Fibroblast of skin of back (primary cell): ENCODE measurements around the gene GCNT3. TPM values are rescaled to one million over a fixed set of nuclear protein-coding genes. Genes with fewer than 3 reads are reported as not detected.

Experiments used
- DNase-seq: peaks from one replicate; pipeline ENCODE4 v3.0.0-alpha.2; 2013
- polyA plus RNA-seq, 2 experiments: library from polyadenylated mRNA; unstranded; fragments of 120-200 nt; gene quantifications; one replicate each; pipeline ENCODE4 v1.2.1, GENCODE V29; 2013; ENCODE audit not compliant: insufficient read length in 2 of 2

Gene GCNT3
- 0.10 TPM for polyA plus RNA-seq (2013, experiment 1 of 2; ENCODE audit: insufficient read length)
- 0.22 TPM for polyA plus RNA-seq (2013, experiment 2 of 2; ENCODE audit: insufficient read length)

GRCh38 chr15:59611276-59612260 is at the start of gene GCNT3:
GCNT3 (plus strand) TSS chr15:59611783; CDS start chr15:59618239, 6,456 bp downstream.
- peak; percentile 29 for DNase-seq

DNA sequence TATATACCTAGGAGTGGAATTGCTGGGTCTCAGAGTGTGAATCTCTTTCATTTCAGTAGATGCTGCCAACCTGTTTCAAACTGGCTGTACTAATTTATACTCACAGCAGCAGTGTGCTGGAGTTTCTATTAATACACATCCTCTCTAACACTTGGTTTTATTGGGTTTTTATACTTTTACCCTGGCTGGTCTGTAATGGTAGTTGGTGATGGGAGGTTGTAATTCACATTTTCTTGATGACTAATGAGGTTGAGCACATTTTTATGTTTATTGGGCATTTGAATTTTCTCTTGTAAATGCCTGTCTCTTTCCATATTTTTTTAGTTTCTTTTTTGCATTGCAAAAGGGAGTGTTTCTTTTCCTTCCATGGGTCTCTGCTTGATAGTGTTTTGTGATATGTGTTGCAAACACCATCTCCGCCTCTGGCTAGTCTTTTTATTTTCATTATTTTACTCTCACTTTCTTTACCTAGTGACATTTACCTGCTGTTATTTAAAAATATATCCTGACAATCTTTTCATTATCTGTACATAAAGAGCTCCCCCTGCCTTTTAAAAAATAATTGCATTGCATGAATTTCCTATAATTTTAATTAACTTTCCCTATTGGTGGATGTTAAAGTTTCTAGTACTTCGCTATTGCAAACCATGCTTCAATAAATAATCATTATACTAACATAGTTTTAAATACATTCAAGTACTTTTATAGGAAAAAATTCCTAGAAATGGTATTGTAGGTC is 49.0 kb upstream of the GCNT3 start:
- DNase-seq, result no peak

- DNase-seq, result no peak
Observed at GRCh38 chr15:59565299-59565698, 46.3 kb upstream of the GCNT3 start.

DNA sequence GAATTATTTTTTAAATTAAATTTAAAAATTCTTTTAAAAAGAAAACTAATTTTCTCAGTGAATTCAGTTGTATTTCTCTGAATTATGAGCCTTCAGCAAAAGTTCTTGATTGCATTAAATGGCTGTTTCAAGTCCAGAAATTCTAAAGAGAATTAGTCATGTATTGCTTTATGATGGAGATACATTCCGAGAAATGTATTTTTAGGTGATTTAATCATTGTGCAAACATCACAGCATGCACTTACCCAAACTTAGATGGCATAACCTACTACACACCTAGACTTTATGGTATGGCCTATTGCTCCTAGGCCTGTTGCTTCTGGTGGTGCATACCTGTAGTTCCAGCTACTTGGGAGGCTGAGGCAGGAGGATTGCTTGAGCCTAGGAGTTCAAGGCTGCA is 44.3 kb upstream of the GCNT3 start:
- peak; percentile 17 for DNase-seq

GRCh38 chr15:59569477-59569876 is 42.1 kb upstream of the GCNT3 start:
- no peak for DNase-seq

- peak; percentile 4 for DNase-seq
Observed at GRCh38 chr15:59570315-59570714, 41.3 kb upstream of the GCNT3 start.

- no peak for DNase-seq
Observed at GRCh38 chr15:59571606-59572005, 40.0 kb upstream of the GCNT3 start.

GRCh38 chr15:59583088-59583487 is 28.5 kb upstream of the GCNT3 start:
- no peak for DNase-seq

DNA sequence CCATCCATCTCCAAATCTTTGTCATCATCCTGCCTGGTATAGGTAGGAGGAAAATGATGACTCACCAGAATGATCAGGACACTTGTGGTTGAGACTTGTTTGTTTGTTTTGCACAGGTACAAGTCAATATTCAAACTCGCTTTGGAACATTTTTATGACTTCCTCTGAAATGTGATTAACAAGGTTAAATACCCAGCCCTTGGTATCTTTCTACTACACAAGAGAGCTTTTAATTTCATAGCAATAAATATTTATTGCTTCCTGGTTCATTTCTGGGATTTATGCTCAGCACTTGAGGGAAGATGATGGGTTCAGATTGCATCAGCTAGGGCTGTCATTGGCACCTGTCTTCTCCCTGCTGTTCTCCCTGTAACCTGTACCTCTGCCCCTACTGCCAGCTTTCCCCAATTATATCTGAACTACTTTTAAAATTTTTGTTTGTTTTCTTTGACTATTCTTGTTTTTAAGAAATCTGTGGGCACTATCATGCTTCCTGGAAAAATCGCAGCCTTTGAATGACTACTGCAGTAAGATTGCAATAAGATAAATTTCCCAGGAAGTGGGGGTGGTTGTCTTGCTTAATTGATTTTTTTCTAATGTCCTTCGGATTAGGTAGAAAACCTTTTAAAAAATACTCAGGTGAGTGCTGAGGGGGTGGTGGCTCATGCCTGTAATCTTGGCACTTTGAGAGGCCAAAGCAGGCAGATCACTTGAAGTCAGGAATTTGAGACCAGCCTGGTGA is 24.3 kb upstream of the GCNT3 start:
- no peak for DNase-seq

- DNase-seq, result no peak
Observed at GRCh38 chr15:59590027-59590426, 21.6 kb upstream of the GCNT3 start.

GRCh38 chr15:59591356-59591755 is 20.2 kb upstream of the GCNT3 start:
- no peak for DNase-seq

GRCh38 chr15:59594493-59594942 is 17.1 kb upstream of the GCNT3 start:
- peak; percentile 16 for DNase-seq

DNA sequence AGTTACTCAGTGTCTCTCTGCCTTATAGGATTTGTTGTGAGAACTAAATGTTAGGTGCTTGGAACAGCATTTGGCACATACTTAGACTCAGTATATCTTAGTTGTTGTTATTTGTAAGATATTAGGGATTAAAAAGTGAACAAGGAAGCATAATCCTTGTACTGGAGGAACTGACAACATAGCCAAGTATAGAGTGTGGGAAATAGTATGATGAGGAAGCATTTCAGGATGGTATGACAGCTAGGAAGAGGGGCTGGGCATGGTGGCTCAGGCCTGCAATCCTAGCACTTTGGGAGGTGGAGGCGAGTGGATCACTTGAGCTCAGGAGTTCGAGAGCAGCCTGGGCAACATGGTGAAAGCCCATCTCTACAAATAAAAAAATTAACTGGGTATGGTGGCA is 16.6 kb upstream of the GCNT3 start:
- DNase-seq, result no peak

- DNase-seq, result no peak
Observed at GRCh38 chr15:59595434-59595915, 16.1 kb upstream of the GCNT3 start.

GRCh38 chr15:59596640-59597039 is 14.9 kb upstream of the GCNT3 start:
- DNase-seq, result no peak

- no peak for DNase-seq
Observed at GRCh38 chr15:59598461-59598860, 13.1 kb upstream of the GCNT3 start.

GRCh38 chr15:59605994-59606393 is 5.6 kb upstream of the GCNT3 start:
- DNase-seq, result no peak

DNA sequence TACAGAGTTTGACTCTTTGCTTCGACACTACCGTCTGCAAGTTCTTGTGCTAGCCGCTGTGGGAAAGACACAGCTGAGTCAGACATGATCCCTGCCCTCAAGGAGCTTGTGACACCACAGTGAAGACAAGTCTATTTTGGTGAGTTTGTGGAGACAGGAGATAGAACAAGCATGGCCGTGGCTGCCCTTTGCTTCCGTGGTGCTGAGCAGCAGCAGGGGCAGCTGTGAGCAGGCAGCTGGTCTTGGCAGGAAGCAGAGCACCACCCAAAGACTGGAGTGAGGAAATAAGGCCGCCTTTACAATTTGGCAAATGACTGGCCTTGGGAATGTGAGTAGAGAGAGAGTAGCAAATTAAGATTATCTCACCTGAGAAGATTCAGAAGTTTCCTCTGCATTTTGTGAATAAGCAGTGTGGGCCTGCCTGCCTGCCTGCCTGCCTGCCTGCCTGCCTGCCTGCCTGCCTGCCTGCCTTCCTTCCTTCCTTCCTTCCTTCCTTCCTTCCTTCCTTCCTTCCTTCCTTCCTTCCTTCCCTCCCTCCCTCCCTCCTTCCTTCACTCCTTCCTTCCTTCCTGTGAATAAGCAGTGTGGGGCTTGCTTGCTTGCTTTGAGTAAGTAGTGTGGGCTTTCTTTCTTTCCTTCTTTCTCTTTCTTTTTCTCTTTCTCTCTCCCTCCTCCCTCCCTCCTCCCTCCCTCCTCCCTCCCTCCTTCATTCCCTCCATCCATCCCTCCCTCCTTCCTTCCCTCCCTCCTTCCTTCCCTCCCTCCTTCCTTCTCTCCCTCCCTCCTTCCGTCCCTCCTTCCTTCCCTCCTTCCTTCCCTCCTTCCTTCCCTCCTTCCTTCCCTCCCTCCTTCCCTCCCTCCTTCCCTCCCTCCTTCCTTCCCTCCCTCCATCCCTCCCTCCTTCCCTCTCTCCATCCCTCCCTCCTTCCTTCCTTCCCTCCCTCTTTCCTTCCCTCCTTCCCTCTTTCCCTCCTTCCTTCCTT is 1.6 kb upstream of the GCNT3 start:
- DNase-seq, result no peak

DNA sequence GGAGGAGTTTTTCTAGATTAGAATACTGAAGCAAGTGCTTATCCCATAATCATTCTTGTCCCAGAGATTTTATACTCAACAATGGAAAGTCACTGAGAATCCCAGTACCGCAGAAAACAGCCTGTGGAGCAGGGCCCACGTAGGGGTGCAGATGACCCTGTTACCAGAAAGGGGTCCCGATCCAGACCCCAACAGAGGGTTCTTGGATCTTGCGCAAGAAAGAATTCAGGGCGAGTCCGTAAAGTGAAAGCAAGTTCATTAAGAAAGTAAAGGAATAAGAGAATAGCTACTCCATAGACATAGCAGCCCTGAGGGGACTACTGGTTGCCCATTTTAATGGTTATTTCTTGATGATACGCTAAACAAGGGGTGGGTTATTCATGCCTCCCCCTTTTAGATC is 2.6 kb downstream of the GCNT3 start:
- DNase-seq, result no peak

GRCh38 chr15:59615661-59616060 is 4.1 kb downstream of the GCNT3 start:
- no peak for DNase-seq

DNA sequence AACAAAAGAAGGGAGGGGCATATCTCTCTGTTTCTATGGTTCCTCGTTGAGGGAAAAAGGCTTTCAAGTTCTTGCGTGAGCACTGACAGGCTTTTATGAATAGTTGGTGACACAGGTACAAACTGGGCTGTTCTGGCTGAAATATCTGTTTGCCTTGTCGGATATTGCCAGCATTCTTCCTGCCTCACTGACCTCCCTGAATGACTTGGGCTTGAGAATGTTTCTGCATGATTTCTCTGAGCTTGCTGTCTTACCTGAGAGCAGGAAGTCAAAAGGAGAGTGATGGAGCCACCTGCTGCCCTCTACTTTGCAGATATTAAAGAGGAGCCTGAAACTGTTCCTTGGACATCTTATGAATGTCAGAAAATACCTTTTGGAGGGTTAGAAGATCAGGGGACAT is 4.8 kb downstream of the GCNT3 start:
- DNase-seq, result no peak
